Transverse colon (tissue), 4 donors: Measurements from ENCODE around the gene ACSS1. TPM values are rescaled to one million over a fixed set of nuclear protein-coding genes. Genes with fewer than 3 reads are reported as not detected.
A peak's percentile ranks its signal among the peaks of the same experiment; 100 is the strongest.

Experiments used
- DNase-seq: peaks from one replicate; pipeline ENCODE4 v3.0.0-alpha.2; 2019
- H3K27ac ChIP-seq, 4 donors: fragments of 200-600 bp; sonication (generic); 2 replicates each; pipeline ENCODE4 v1.5.1; 2016 to 2018; ENCODE audit warnings: inconsistent platforms in 4 of 4
- H3K27me3 ChIP-seq: fragments of 200-600 bp; sonication (generic); 2 replicates; pipeline ENCODE4 v1.5.1; 2017; ENCODE audit warnings: inconsistent platforms
- H3K36me3 ChIP-seq, 4 donors: fragments of 200-600 bp; sonication (generic); 2 replicates each; pipeline ENCODE4 v1.5.1; 2017 to 2019; ENCODE audit warnings: inconsistent platforms in 4 of 4
- H3K4me1 ChIP-seq, 4 donors: fragments of 200-600 bp; sonication (generic); 2 replicates each; pipeline ENCODE4 v1.5.1; 2017 to 2020; ENCODE audit warnings: inconsistent platforms in 4 of 4
- H3K4me3 ChIP-seq, 4 donors: fragments of 200-600 bp; sonication (generic); 1 replicate in 1 of 4; 2 replicates in 3 of 4; pipeline versions ENCODE4 v1.5.1 to v1.6.1; 2017 to 2019; ENCODE audit warnings: inconsistent platforms in 4 of 4
- H3K9me3 ChIP-seq, 2 donors: fragments of 200-600 bp; sonication (generic); 2 replicates each; pipeline ENCODE4 v1.5.1; 2017 to 2019; ENCODE audit warnings: inconsistent platforms in 2 of 2
- EP300 ChIP-seq: sonication (generic); formaldehyde crosslinking; IDR thresholded peaks from one replicate; pipeline ENCODE4 v1.6.1; 2017; ENCODE audit warnings: antibody characterized with exemption, low read depth
- POLR2A ChIP-seq: fragments of 450-650 bp; IDR thresholded peaks from one replicate; pipeline ENCODE4 v1.6.1; 2016; ENCODE audit warnings: antibody characterized with exemption, mild to moderate bottlenecking, moderate library complexity
- POLR2AphosphoS5 ChIP-seq, 3 donors: sonication (generic); formaldehyde crosslinking; IDR thresholded peaks; one replicate each; pipeline ENCODE4 v1.6.1; 2016; ENCODE audit warnings: antibody characterized with exemption in 3 of 3
- WGBS, 2 donors: methylation state at CpG; one replicate each; pipeline ENCODE4 v1.1.5; 2018; ENCODE audit warnings: low coverage in 1 of 2; 5-methylcytosine and 5-hydroxymethylcytosine counted together
- in situ Hi-C, 4 donors: fragments of 200-750 bp; cut with MboI; loops; one replicate each; pipeline versions ENCODE4 v1.15.0 to v1.15.1; 2017; ENCODE audit warnings: low sequenced_read_pairs in 3 of 4, low pct_ligation_motif_present in 1 of 4, low pct_unique_long_range_greater_than_20kb in 1 of 4
- intact Hi-C: fragments of 100-400 bp; cut with DNase I; formaldehyde crosslinking; loops from one replicate; pipeline ENCODE4 v1.15.1; 2023; ENCODE audit warnings: low total_unique reads
- total RNA-seq, 4 donors: library from RNA; depleted of rRNA; stranded (reverse); fragments of >200 nt; gene quantifications; one replicate each; pipeline ENCODE4 v1.1.0, GENCODE V29; 2016
- TF ChIP-seq, protein P1 (sequence below), 5 experiments: fragments of 200-600 bp in 3 of 5; fragments of 450-650 bp in 2 of 5; sonication (generic) in 3 of 5; IDR thresholded peaks; 1 replicate in 2 of 5; 2 replicates in 3 of 5; pipeline ENCODE4 v1.5.1; 2016 to 2017; ENCODE audit warnings: antibody characterized with exemption in 5 of 5, inconsistent platforms in 3 of 5, mild to moderate bottlenecking in 2 of 5, moderate library complexity in 1 of 5

The ACSS1 gene
- total RNA-seq, 4 donors from 2014 or later: 30.3 to 64.7 (median 51.6) TPM

DNA sequence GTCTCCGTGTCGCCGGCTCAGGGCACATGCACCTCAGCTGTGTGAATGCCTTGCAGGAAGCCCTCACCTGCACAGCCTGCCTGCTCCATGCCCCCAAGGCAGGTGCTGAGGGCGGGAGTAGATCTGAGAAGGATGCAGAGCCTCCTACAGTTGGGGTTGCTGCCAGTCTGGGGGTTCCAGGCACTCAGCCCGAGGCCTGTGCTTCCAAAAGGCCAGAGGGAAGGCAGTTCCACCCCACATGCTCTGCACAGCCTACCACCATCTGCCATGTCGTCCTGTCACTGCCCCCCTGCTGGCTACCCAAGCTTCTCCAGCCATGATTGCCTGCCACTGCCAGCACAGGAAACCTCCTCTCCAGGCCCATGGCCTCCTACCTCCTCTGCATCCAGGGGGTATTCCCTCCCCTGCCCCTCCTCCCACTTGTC lies 19.3 kb downstream of the ACSS1 start:
- Histone ChIP-seq H3K27ac (peak overlapping the region; percentile 76 to 91 (median 84)), H3K9me3 (no peaks in the 10 kb centered on the region), H3K36me3 (no peaks in the 10 kb centered on the region), H3K27me3 (no peaks in the 10 kb centered on the region), H3K4me1 (peaks cover 68 to 91% (median 78%) of the 10 kb centered on the region in 4 donors), H3K4me3 (no peak overlapping the region)
- intact Hi-C loops: no loop called here
- in situ Hi-C loops: no loop called here
- TF ChIP-seq POLR2AphosphoS5 (IDR thresholded peaks at IDR 0.05) (no peak), EP300 (no peak), POLR2A (no peak)
- TF ChIP-seq, protein P1, sequence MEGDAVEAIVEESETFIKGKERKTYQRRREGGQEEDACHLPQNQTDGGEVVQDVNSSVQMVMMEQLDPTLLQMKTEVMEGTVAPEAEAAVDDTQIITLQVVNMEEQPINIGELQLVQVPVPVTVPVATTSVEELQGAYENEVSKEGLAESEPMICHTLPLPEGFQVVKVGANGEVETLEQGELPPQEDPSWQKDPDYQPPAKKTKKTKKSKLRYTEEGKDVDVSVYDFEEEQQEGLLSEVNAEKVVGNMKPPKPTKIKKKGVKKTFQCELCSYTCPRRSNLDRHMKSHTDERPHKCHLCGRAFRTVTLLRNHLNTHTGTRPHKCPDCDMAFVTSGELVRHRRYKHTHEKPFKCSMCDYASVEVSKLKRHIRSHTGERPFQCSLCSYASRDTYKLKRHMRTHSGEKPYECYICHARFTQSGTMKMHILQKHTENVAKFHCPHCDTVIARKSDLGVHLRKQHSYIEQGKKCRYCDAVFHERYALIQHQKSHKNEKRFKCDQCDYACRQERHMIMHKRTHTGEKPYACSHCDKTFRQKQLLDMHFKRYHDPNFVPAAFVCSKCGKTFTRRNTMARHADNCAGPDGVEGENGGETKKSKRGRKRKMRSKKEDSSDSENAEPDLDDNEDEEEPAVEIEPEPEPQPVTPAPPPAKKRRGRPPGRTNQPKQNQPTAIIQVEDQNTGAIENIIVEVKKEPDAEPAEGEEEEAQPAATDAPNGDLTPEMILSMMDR (IDR thresholded peaks at IDR 0.05): no peak
- no peak for DNase-seq
- WGBS, 2 donors: 80 to 86% methylated on average over 1 to 6 of the region's 6 CpGs

DNA sequence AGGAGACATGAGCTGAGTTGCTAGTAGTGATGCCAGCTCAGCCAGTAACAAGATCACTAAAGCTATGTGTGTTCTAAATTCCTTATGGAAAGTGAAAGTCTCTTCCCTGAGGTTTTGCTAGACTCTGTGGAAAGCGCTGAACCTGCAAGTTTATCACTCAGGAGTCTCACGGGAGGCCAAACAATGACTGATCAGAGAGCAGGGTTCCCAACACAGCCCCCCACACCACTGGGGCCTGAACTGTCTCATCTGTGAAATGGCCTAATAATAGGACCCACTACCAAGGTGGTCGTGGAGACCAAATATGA lies 19.9 kb downstream of the ACSS1 start:
- WGBS, 2 donors: 53% methylated on average over 3 of the region's 3 CpGs; no CpG with 5 or more reads in 1 of the 2 donors
- no peak for DNase-seq
- Histone ChIP-seq H3K4me3 (no peak overlapping the region), H3K27me3 (no peaks in the 10 kb centered on the region), H3K4me1 (peaks cover 70 to 91% (median 81%) of the 10 kb centered on the region in 4 donors), H3K27ac (peak overlapping the region; percentile 76 to 91 (median 84)), H3K36me3 (no peaks in the 10 kb centered on the region), H3K9me3 (no peaks in the 10 kb centered on the region)
- intact Hi-C loops: no loop called here
- TF ChIP-seq POLR2A: no peak
- TF ChIP-seq POLR2AphosphoS5 (IDR thresholded peaks at IDR 0.05): no peak
- no peak for TF ChIP-seq EP300
- TF ChIP-seq, protein P1 (IDR thresholded peaks at IDR 0.05): no peak
- in situ Hi-C loops: no loop called here

DNA sequence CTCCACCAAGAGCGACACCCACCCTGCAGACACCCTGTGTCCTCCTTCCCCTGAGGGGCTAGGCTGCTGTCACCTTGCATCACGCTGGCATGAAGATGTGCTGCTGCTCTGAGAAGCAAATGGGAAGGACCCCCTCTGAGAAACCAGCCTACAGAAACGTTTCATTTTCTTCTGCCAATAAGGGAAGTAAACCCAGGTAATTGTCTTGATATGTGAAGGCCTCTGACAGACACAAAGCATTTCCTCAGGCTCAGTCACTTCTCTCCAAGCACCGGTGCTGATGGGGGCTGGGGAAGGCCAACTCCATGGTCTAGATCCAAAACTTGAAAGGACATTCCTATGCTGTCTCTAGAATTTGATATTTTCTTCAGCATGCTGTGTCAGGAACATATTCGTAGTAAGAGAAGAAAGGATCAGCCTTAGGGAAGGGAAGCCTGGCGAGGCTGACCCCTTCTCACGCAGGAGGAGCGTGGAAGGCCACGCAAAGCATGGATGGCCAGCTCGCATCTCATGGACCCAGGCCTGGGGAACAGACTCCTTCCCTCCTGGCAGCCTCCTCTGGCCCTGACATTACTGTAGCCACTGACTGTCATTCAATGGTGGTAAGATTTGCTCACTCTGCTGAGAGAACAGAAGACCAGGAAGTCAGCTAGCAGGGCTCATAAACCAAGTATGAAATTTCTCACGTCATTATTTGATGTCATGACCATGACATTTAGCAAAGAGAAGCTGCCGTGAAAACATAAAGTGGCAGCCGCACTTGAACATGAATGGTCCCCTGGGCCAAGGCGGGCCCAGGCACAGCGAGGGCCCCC lies 20.4 kb downstream of the ACSS1 start:
- in situ Hi-C loops: no loop called here
- Histone ChIP-seq H3K4me3 (no peak overlapping the region), H3K27ac (peak overlapping the region; percentile 76 to 91 (median 84)), H3K36me3 (no peaks in the 10 kb centered on the region), H3K4me1 (peaks cover 70 to 91% (median 81%) of the 10 kb centered on the region in 4 donors), H3K27me3 (no peaks in the 10 kb centered on the region), H3K9me3 (no peaks in the 10 kb centered on the region)
- 69 to 90% methylated on average over 6 to 15 of the region's 15 CpGs for WGBS, 2 donors
- TF ChIP-seq POLR2AphosphoS5 (IDR thresholded peaks at IDR 0.05) (peak in 1 of 3 donors; percentile 21), POLR2A (no peak)
- DNase-seq: no peak
- intact Hi-C loops: no loop called here

GRCh38 chr20:25036331-25036936 lies 21.5 kb downstream of the ACSS1 start:
- no peaks in the 10 kb centered on the region for H3K36me3 ChIP-seq
- TF ChIP-seq POLR2A (no peak), POLR2AphosphoS5 (IDR thresholded peaks at IDR 0.05) (no peak), EP300 (no peak)
- TF ChIP-seq, protein P1 (IDR thresholded peaks at IDR 0.05): no peak
- intact Hi-C loops: no loop called here
- in situ Hi-C loops: no loop called here
- no peaks in the 10 kb centered on the region for H3K27me3 ChIP-seq
- no peaks in the 10 kb centered on the region for H3K9me3 ChIP-seq
- peak overlapping the region; percentile 76 to 91 (median 84) for H3K27ac ChIP-seq
- no peak overlapping the region for H3K4me3 ChIP-seq
- 27 to 48% methylated on average over 2 to 7 of the region's 7 CpGs for WGBS, 2 donors
- DNase-seq: no peak
- peaks cover 66 to 89% (median 80%) of the 10 kb centered on the region in 4 donors for H3K4me1 ChIP-seq
